ENCODE data around the gene FSCN2.

FSCN2 gene, protein sequence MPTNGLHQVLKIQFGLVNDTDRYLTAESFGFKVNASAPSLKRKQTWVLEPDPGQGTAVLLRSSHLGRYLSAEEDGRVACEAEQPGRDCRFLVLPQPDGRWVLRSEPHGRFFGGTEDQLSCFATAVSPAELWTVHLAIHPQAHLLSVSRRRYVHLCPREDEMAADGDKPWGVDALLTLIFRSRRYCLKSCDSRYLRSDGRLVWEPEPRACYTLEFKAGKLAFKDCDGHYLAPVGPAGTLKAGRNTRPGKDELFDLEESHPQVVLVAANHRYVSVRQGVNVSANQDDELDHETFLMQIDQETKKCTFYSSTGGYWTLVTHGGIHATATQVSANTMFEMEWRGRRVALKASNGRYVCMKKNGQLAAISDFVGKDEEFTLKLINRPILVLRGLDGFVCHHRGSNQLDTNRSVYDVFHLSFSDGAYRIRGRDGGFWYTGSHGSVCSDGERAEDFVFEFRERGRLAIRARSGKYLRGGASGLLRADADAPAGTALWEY

DNA sequence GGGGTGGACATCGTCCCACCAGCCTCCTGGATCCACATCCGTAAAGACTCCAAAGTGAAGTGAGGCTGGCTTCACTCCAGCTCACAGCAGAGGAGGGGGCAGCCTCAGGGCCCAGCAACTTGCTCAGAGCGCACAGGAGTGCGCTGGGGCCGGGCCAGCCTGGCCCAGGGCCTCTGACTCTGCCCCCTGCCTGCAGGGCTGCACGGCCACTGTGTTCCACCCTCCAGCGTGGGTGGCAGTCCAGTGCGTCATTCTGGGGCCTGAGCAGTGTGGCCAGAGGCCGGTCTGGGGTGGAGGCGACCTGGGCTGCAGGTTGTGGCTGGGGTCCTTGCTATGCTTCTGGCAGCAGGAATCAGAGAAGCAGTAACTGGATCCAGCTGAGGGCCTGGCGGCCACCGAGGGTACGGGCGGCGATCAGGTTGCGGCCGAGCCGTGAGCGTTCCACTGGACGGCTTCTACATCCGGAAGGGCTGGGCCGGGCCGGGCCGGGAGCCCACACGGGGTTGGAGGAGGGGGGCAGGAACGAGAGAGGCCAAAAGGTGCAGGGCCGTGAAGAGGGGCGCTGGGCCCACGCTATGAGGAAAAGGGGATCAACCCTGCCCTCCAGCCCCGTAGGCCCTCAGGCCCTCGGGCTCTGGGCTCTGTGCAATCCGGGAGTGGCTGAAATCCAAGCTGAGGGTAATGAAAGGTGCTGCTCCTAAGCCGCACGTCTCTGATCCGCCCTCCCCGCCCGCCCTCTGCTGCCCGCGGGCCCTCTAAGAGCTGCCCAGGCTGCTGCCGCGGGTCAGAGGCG is at the start of gene FSCN2:
Gene FSCN2, plus strand, starts transcription at position 787 of the 793 bp plus-strand sequence. CDS start 155 bp downstream, outside the sequence.
- no peak for DNase-seq (ENCODE audit: low read depth)

GRCh38 chr17:81479175-81480071 is 48.8 kb upstream of the FSCN2 start:
- DNase-seq (ENCODE audit: low read depth) = no peak

- no peak for DNase-seq (ENCODE audit: low read depth)
Observed at GRCh38 chr17:81480140-81481072, 47.8 kb upstream of the FSCN2 start.

- DNase-seq (ENCODE audit: low read depth) = peak; percentile 42
Observed at GRCh38 chr17:81481073-81481799, 46.9 kb upstream of the FSCN2 start.

DNA sequence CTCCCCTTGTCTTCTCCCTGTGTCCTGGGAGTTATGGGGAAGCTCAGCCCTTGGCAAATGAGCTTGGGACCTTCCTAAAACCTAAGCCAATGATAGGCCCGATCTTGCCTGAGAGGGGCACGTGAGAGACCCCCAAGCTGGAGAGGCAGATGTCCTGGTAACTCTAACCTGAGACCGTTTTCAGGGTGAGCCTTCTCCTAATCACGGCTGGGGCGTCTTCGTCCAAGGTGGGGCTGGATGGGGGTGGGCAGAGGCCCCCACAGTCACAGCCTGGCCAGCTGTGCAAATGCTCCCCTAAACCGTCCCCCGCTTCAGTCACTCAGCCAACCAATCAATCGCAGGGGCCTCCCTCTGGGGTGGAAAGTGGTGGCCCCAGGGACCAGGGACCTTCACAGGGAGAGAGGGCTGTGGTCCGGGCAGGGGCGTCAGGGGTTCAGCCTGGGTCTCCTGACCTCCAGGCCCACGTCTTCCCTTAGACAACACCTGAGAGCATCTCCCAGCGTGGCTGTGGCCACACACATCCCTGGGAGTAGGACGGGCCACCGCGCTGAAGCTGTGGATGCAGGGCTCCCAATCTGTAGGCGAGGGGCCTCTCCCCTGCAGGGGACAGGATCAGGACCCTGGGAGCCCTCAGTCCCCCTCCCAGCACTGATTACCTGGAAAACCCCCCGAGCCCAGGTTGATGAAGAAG is 46.2 kb upstream of the FSCN2 start:
- no peak for DNase-seq (ENCODE audit: low read depth)

DNA sequence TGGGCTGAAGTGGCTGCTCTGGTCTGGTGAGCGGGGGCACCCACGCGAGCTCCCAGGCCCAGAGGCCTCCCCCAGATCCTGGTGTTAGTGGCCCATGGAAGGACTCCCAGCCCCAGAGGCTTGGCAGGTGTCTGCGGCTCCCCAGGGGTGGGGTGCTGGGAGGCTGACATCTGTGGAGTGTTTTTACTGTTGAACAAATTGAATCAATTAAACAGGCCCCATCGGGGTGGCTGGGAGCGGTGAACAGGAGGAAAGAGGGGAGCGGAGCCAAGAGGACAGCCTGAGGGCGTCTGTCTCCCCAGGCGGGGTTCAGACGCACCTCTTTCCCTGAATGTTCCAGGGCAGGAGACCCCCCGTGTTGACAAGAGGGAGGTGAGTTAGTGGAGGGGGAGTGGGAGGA is 45.5 kb upstream of the FSCN2 start:
- DNase-seq (ENCODE audit: low read depth) = no peak

GRCh38 chr17:81483085-81483861 is 44.9 kb upstream of the FSCN2 start:
- DNase-seq (ENCODE audit: low read depth) = no peak

- no peak for DNase-seq (ENCODE audit: low read depth)
Observed at GRCh38 chr17:81483862-81484194, 44.3 kb upstream of the FSCN2 start.

DNA sequence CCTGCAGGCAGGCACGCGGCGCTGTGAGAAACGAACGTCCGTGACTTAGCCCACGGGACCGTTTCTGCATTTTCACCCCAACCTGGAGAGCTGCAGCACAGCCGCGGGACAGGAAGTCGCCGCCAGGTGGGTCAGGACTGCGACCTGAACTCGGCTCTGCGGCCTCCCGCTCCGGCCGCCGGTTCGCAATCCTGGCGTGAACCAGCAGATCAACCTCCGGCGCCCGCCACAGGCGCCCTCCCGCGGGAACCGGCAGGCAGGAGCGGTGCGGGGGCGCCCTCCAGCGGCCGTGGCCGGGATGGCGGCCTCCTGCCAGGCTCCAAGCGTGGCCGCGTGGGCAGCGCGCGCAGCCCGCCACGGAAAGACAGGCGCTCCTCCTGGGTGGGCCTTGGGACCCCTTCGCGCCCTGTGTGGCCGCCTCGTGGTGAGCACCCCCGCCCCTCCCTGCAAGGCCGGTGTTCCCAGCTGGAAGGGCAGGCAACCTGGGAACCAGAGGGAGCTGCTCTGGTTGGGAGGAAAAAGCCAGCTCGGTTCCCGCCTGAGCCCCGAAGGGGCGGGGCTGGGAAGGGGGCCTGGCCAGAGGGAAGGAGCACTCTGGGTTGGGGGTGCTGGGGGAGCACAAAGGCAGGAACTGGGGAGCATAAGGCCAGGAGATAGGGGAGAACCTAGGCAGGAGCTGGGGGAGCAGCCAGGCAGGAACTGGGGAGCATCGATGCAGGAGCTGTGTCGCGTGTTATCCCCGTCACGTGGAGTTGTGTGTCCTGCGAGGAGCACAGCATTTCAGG is 43.8 kb upstream of the FSCN2 start:
- DNase-seq (ENCODE audit: low read depth) = peak; percentile 66

DNA sequence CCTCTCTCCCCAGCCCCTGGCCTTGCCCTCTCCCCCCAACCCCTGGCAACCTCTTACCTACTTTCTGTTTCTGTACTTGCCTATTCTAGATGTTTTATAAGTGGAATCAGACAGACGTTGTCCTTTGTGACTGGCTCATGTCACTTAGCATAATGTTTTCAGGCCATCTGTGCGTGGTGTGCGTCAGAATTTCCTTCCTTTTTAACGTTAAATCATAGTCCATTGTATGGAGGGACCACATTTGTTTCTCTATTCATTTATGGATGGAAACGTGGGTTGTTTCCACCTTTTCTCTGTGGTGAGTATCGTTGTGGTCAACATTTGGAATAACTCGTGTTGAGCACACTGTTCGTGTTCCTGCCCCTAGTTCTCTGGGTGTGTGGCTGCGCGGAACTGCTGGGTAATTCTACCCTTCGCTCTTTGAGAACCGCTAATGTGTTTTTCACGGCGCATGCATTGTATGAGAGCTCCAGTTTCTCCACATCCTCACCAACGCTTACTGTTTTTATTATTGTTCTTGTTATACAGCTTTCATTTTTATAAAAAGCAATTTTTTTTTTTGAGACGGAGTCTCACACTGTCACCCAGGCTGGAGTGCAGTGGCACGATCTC is 41.9 kb upstream of the FSCN2 start:
- no peak for DNase-seq (ENCODE audit: low read depth)

DNA sequence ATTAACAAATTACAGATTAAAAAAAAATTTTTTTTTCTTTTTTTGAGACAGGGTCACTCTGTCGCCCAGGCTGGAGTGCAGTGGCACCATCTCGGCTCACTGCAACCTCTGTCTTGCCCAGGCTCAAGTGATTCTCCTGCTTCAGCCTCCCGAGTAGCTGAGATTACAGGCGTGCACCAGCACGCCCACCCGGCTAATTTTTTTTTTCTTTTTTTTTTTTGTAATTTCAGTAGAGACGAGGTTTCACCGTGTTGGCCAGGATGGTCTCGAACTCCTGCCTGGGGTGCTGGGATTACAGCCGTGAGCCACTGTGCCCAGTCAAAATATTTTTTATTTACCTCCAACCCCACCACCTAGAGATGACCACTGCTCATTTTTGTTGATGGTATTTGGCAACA is 41.1 kb upstream of the FSCN2 start:
- no peak for DNase-seq (ENCODE audit: low read depth)

DNA sequence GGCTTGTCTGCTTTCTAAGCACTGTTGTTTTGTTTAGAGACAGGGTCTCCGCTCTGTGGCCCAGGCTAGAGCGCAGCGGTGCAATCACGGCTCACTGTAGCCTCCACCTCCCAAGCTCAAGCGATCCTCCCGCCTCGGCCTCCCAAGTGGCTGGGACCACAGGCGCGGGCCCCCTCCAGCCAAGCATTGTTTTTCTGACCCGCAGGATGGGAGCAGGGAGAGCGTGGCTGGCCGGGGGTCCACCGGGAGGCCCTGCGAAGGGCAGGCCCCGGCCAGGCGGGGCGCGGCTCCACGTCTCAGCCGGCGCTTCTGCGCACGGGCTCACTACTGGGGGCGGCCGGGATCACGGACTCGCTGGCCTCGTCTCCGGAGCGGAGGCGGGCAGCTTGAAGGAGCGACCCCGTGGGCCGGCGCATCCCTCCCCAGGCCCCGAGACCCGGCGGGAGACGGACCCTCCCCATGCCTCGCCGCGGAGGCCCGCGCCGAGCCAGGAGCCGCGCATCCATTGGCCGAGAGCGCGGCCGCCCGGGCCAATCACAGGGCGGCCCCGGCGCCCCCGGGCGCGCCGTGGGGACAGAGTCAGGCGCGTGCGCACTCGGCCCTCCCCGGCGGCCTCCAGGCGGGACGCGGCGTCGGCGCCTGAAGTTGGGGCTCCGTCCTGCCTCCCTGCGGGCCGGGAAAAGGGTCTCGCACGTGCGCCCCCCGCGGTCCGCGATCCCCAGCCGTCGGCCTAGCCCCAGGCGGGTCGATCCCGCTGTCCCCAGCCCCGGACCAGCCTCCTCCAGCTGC is 40.5 kb upstream of the FSCN2 start:
- peak; percentile 59 for DNase-seq (ENCODE audit: low read depth)

GRCh38 chr17:81488276-81488860 is 39.8 kb upstream of the FSCN2 start:
- DNase-seq (ENCODE audit: low read depth) = no peak

DNA sequence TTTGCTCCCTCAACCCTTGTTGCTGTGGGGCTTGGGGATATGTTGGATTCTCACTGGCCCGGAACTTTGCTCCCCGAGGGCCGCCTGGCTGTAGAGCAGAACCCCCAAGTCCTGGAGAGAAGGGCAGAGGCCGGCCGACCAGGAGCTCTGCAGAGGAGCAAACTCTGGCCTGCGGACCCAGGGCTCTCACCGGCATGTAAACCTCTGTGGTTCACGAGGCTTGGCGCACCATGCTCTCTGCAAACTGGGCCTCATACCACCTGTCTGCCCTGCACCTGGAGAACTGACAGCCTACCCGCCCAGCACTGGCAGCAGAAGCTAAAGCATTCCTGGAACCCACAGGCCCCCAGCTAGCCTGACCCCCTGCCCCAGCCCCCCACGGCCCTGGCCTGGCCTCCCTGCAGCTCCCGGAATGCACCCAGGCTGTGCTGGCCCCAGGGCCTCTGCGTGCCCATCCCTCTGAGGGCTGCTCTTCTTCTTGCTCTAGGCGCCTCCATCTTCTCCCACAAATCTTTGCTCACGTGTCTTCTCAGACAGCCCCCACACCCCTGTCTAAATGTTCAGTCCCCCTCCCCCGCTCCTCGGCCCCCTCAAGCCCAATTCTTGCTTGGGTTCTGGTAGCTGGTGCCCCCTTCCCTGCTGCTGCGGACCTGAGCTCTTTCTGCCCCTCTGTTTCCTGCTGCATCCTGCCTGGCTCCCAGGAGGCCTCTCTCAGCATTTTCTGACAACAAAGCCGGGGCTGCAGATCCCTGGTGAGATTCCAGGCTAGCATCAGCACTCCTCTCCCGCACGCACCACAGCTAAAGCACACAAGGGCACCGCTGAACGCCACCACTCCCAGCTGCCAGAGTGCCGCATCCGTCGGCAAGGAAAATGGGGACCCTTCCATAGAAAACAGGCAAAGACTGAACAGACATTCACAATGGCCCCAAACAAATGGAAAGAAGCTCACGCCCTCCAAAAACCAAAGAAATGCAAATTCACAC is 38.9 kb upstream of the FSCN2 start:
- no peak for DNase-seq (ENCODE audit: low read depth)

All from T-helper 22 cell (primary cell).